HepG2 (cell line): ENCODE measurements around the gene GSPT1. TPM values are rescaled to one million over a fixed set of nuclear protein-coding genes. Genes with fewer than 3 reads are reported as not detected.

Experiments used
- ATAC-seq: fragments of 200-7000 bp; cut with Tn5 transposase; 3 replicates; pipeline ENCODE4 v1.9.1; 2020; ENCODE audit warnings: mild to moderate bottlenecking, moderate library complexity
- BruUV-seq: library from RNA; stranded (reverse); fragments of 400-500 nt; replicated peaks from 2 replicates; lab custom pipeline; 2021; lab: Mats Ljungman, UMichigan
- CTCF ChIA-PET: fragments of 300-600 bp; formaldehyde crosslinking; extraction: SDS; loops from one replicate; lab custom pipeline; 2021; ENCODE audit warnings: low total read pairs, inconsistent platforms, low intra/inter-chr PET ratio; lab: Yijun Ruan, JAX
- POLR2A ChIA-PET: fragments of 350-600 bp; sonication (Branson Sonifier 250); formaldehyde crosslinking; loops from one replicate; lab custom pipeline; 2020; ENCODE audit warnings: antibody characterized with exemption, inconsistent platforms; lab: Yijun Ruan, JAX
- DNase-seq: peaks from one replicate; pipeline ENCODE4 v3.0.0-alpha.2; 2015; ENCODE audit warnings: low spot score
- FAIRE-seq: peaks from 3 replicates; lab custom pipeline; 2011; peaks lifted over from hg19 to GRCh38; lab: Jason Lieb, UNC
- H2AFZ ChIP-seq: one replicate; pipeline ENCODE4 v1.6.1; 2011; ENCODE audit warnings: low read length, inconsistent platforms
- H3K27ac ChIP-seq: fragments of 300-600 bp; 3 replicates; pipeline ENCODE4 v1.8.0; 2011; ENCODE audit warnings: mixed run types, mild to moderate bottlenecking, mixed read lengths, low read length, inconsistent platforms; ENCODE audit not compliant: insufficient read depth; ENCODE audit errors: extremely low read length
- H3K27me3 ChIP-seq, 2 experiments: fragments of 200-600 bp in 1 of 2; 2 replicates in 1 of 2; 3 replicates in 1 of 2; pipeline versions ENCODE4 v1.6.0 to v1.8.0; 2011; ENCODE audit warnings: low read length in 2 of 2, mild to moderate bottlenecking in 2 of 2, moderate library complexity in 2 of 2, inconsistent platforms in 1 of 2; ENCODE audit not compliant: insufficient read depth in 2 of 2, control insufficient read depth in 1 of 2
- H3K36me3 ChIP-seq, 2 experiments: fragments of 200-600 bp in 1 of 2; replicated peaks in 1 of 2; 2 replicates in 1 of 2; 3 replicates in 1 of 2; pipeline versions ENCODE4 v1.5.1 to v1.8.0; 2011; ENCODE audit warnings: low read length in 2 of 2, inconsistent platforms in 1 of 2; ENCODE audit not compliant: insufficient read depth in 2 of 2, control insufficient read depth in 1 of 2
- H3K4me1 ChIP-seq: 2 replicates; pipeline ENCODE4 v1.5.1; 2012; ENCODE audit warnings: low read length, inconsistent platforms; ENCODE audit not compliant: insufficient read depth
- H3K4me2 ChIP-seq: 2 replicates; pipeline ENCODE4 v1.6.0; 2011; ENCODE audit warnings: low read depth, low read length, inconsistent platforms
- H3K4me3 ChIP-seq, 3 experiments: fragments of 200-600 bp in 1 of 3; sonication (generic), shearing (Covaris generic) in 1 of 3; replicated peaks in 1 of 3; 2 replicates each; pipeline ENCODE4 v1.5.1; 2011 to 2016; ENCODE audit warnings: low read length in 3 of 3, inconsistent platforms in 2 of 3, low read depth in 2 of 3, mild to moderate bottlenecking in 2 of 3, control low read depth in 1 of 3, mixed read lengths in 1 of 3; ENCODE audit not compliant: insufficient read depth in 1 of 3
- H3K79me2 ChIP-seq: one replicate; pipeline ENCODE4 v1.6.1; 2011; ENCODE audit warnings: low read length, inconsistent platforms; ENCODE audit not compliant: insufficient read depth
- H3K9ac ChIP-seq: 2 replicates; pipeline ENCODE4 v1.6.0; 2011; ENCODE audit warnings: mild to moderate bottlenecking, low read depth, low read length, inconsistent platforms; ENCODE audit not compliant: insufficient read depth
- H3K9me3 ChIP-seq: 2 replicates; pipeline ENCODE4 v1.5.1; 2012; ENCODE audit warnings: mild to moderate bottlenecking, low read length
- H4K20me1 ChIP-seq: 2 replicates; pipeline ENCODE4 v1.6.0; 2011; ENCODE audit warnings: inconsistent platforms, mild to moderate bottlenecking, low read length, moderate library complexity; ENCODE audit not compliant: insufficient read depth
- CC2D1A ChIP-seq: sonication (generic); formaldehyde crosslinking; IDR thresholded peaks from 2 replicates; pipeline ENCODE4 v1.8.1; 2023; ENCODE audit warnings: mild to moderate bottlenecking, missing genetic modification reagents
- HBP1 ChIP-seq: IDR thresholded peaks from 2 replicates; pipeline ENCODE4 v1.6.1; 2016; ENCODE audit warnings: low read depth, control low read depth
- POLR2G ChIP-seq: fragments of 200-400 bp; formaldehyde crosslinking; IDR thresholded peaks from 2 replicates; pipeline ENCODE4 v1.6.1; 2018; ENCODE audit warnings: mild to moderate bottlenecking, low read depth, low read length, moderate library complexity
- ZBTB8A ChIP-seq: sonication (generic); formaldehyde crosslinking; IDR thresholded peaks from 2 replicates; pipeline ENCODE4 v1.4.0; 2020; ENCODE audit warnings: mild to moderate bottlenecking, low read depth, missing genetic modification reagents, borderline replicate concordance
- ZFY ChIP-seq: sonication (generic); formaldehyde crosslinking; IDR thresholded peaks from 2 replicates; pipeline ENCODE4 v1.4.0; 2020; ENCODE audit warnings: missing genetic modification reagents
- ZNF276 ChIP-seq: sonication (generic); formaldehyde crosslinking; IDR thresholded peaks from 2 replicates; pipeline ENCODE4 v1.4.0; 2020; ENCODE audit warnings: mild to moderate bottlenecking, low read depth, missing genetic modification reagents
- ZNF367 ChIP-seq: sonication (generic); formaldehyde crosslinking; IDR thresholded peaks from 2 replicates; pipeline ENCODE4 v1.4.0; 2020; ENCODE audit warnings: missing genetic modification reagents, borderline replicate concordance
- ZNF746 ChIP-seq: sonication (generic); formaldehyde crosslinking; IDR thresholded peaks from 2 replicates; pipeline ENCODE4 v1.8.0; 2022; ENCODE audit warnings: mild to moderate bottlenecking, missing genetic modification reagents
- WGBS: methylation state at CpG from one replicate; pipeline ENCODE4 v1.1.6; 2017; ENCODE audit warnings: low lambda C conversion rate; 5-methylcytosine and 5-hydroxymethylcytosine counted together
- in situ Hi-C: cut with HindIII; loops from 2 replicates; pipeline ENCODE4 v1.10.0; 2017; ENCODE audit warnings: low pct_unique_long_range_greater_than_20kb; ENCODE audit not compliant: extremely low pct_ligation_motif_present
- intact Hi-C: fragments of 100-400 bp; cut with micrococcal nuclease; formaldehyde crosslinking; loops from one replicate; pipeline ENCODE4 v1.10.0; 2022; ENCODE audit not compliant: unreplicated experiment
- polyA plus RNA-seq, 8 experiments: library from polyadenylated mRNA; depleted of rRNA in 3 of 8; stranded (reverse) in 7 of 8; unstranded in 1 of 8; fragments of >200 nt; fragmentation: Illumina TruSeq in 4 of 8; extraction: Trizol in 4 of 8; gene quantifications; 2 replicates each; pipeline versions ENCODE4 v1.2.1 to v1.2.3, GENCODE V29; 2011 to 2016; ENCODE audit warnings: low read depth in 4 of 8, missing spikeins in 1 of 8, mixed read lengths in 1 of 8; ENCODE audit not compliant: insufficient read depth in 1 of 8
- total RNA-seq, 5 experiments: library from RNA; depleted of rRNA; stranded (reverse); fragments of >200 nt; fragmentation: Illumina TruSeq; extraction: Trizol; gene quantifications; 2 replicates each; pipeline ENCODE4 v1.2.3, GENCODE V29; 2016; ENCODE audit warnings: low read depth in 1 of 5

The GSPT1 gene
- total and polyA plus RNA-seq, 2 of the 13 experiments (the other 11 are each of a cell fraction or from before 2014, with no cell fraction given) = 120 to 316 TPM

- WGBS = 19% methylated on average over 5 of the region's 5 CpGs
- no peak overlapping the region for H2AFZ ChIP-seq
- H3K27ac ChIP-seq = no peak overlapping the region
These were observed 34.6 kb upstream of the GSPT1 start for GRCh38 chr16:11950388-11950787.

More at GRCh38 chr16:11950388-11950787, 34.6 kb upstream of the GSPT1 start:
- Histone ChIP-seq H3K4me2 (no peak overlapping the region), H3K9ac (no peak overlapping the region), H3K9me3 (no peaks in the 10 kb centered on the region), H3K4me1 (peaks cover 26% of the 10 kb centered on the region; the same call in 1 of the 2 replicates), H3K27me3 (peaks cover 0 to 14% of the 10 kb centered on the region in 2 experiments; a peak in 2 of 5 replicates)
- ATAC-seq = no peak
- BruUV-seq = no TSS peak
- no peak for TF ChIP-seq CC2D1A (CRISPR knock-in tag)
- TF ChIP-seq ZNF367 (CRISPR knock-in tag) = no peak
- no peak for TF ChIP-seq POLR2G
- TF ChIP-seq ZNF276 (CRISPR knock-in tag) = no peak
- TF ChIP-seq ZNF746 (CRISPR knock-in tag) = no peak
- TF ChIP-seq ZFY (CRISPR knock-in tag) = no peak
- no peak for TF ChIP-seq ZBTB8A
- TF ChIP-seq HBP1 = no peak
- TF ChIP-seq, all 625 proteins: peak for 0
- H4K20me1 ChIP-seq = no peaks in the 10 kb centered on the region
- FAIRE-seq (no peak), DNase-seq (no peak)
- H3K4me3 ChIP-seq = no peak overlapping the region
- no peaks in the 10 kb centered on the region for H3K79me2 ChIP-seq
- ChIA-PET CTCF (interaction anchor here (2.8 kb wide), 1 partner anchor 116 kb away, joined by 59 read pairs; no protein-coding TSS in a partner anchor), POLR2A (no interaction called here)
- no peaks in the 10 kb centered on the region for H3K36me3 ChIP-seq
- in situ Hi-C loops = no loop called here
- intact Hi-C loops = no loop called here
